Measurements from ENCODE around the gene DUSP8.

- TF ChIP-seq YY1 (IDR thresholded peaks at IDR 0.05; ENCODE audit: extremely low read depth, insufficient replicate concordance, low read depth, low read length) (no peak), SIN3A (IDR thresholded peaks at IDR 0.05; ENCODE audit: low read depth) (no peak), EZH2 (IDR thresholded peaks at IDR 0.05) (no peak), POLR2AphosphoS5 (IDR thresholded peaks at IDR 0.05; ENCODE audit: low read depth, low read length) (no peak), POLR2A (IDR thresholded peaks at IDR 0.05; ENCODE audit: borderline replicate concordance, extremely low read depth, insufficient read depth, insufficient read length) (no peak), MAX (IDR thresholded peaks at IDR 0.05) (no peak), CTCF (IDR thresholded peaks at IDR 0.05 in 2 of 3, conservative IDR thresholded peaks at IDR 0.05 in 1 of 3; ENCODE audit: borderline replicate concordance in 1 of 3, insufficient read depth in 1 of 3, low read depth in 2 of 3, low read length in 2 of 3) (no peak), REST (IDR thresholded peaks at IDR 0.05; ENCODE audit: low read depth) (no peak)
These were observed 11.3 kb downstream of the DUSP8 start for GRCh38 chr11:1560649-1561251.

Measured in HCT116 (cell line).